Activated B cell treated with CpG ODN at 0.5 μM for 24 hours (primary cell): ENCODE results near the gene COPE. TPM values are rescaled to one million over a fixed set of nuclear protein-coding genes. Genes with fewer than 3 reads are reported as not detected.

Experiments used
- ATAC-seq: fragments of 200-7000 bp; cut with Tn5 transposase; one replicate; pipeline ENCODE4 v1.10.0; 2021; ENCODE audit warnings: low read depth, mild to moderate bottlenecking, moderate library complexity
- CTCF ChIA-PET: fragments of 350-600 bp; sonication (Branson Sonifier 250); formaldehyde crosslinking; loops from one replicate; lab custom pipeline; 2021; ENCODE audit warnings: antibody characterized with exemption; lab: Charles Lee
- POLR2A ChIA-PET: fragments of 350-600 bp; sonication (Branson Sonifier 250); formaldehyde crosslinking; loops from one replicate; lab custom pipeline; 2021; ENCODE audit warnings: antibody characterized with exemption; lab: Charles Lee
- DNase-seq: peaks from one replicate; pipeline ENCODE4 v3.0.0; 2022
- H3K27ac Mint-ChIP-seq: one replicate; pipeline ENCODE4 v1.8.0; 2020; ENCODE audit warnings: mixed read lengths
- H3K27me3 Mint-ChIP-seq: one replicate; pipeline ENCODE4 v1.8.0; 2021; ENCODE audit warnings: mixed read lengths
- H3K36me3 Mint-ChIP-seq: one replicate; pipeline ENCODE4 v1.8.0; 2021; ENCODE audit warnings: low read depth, mixed read lengths
- H3K4me1 Mint-ChIP-seq: one replicate; pipeline ENCODE4 v1.8.0; 2021; ENCODE audit warnings: mixed read lengths
- H3K4me3 Mint-ChIP-seq: one replicate; pipeline ENCODE4 v1.8.0; 2020; ENCODE audit warnings: mild to moderate bottlenecking, mixed read lengths
- H3K9me3 Mint-ChIP-seq: one replicate; pipeline ENCODE4 v1.8.0; 2020; ENCODE audit warnings: mixed read lengths
- CTCF ChIP-seq: fragments of 200-600 bp; IDR thresholded peaks from one replicate; pipeline ENCODE4 v1.8.0; 2022; ENCODE audit warnings: antibody characterized with exemption, mild to moderate bottlenecking
- intact Hi-C: fragments of 100-400 bp; cut with micrococcal nuclease; formaldehyde crosslinking; loops from one replicate; pipeline ENCODE4 v1.15.1; 2024
- total RNA-seq: library from RNA; stranded (reverse); gene quantifications from 2 replicates; pipeline ENCODE4 v1.2.3, GENCODE V29; 2022

COPE gene
- total RNA-seq, 1 donor from 2014 or later, result 253 TPM

DNA sequence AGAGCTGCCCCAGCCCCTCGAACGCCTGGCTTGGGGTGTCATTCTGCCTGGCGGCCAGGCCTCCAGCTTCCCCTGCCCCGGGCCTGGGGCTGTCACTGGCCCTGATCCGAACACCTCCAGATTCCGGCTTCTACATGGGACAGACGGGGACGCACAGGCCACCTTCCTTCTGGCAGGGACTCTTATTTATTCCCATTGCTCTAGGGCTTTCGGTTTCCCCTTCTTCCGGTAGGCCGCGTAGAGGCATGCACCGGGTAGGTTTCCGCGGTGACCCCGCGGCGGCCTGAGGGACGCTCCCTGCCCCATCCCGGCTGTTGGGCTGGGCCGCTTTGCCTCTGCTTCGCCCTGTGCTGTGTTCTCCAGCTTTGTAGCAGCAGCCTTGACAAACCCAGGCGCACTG lies 51.4 kb downstream of the COPE start:
- no peak for TF ChIP-seq CTCF
- DNase-seq, result no peak
- peaks cover 46% of the 10 kb centered on the region for H3K36me3 Mint-ChIP-seq
- CTCF ChIA-PET, result no interaction called here
- POLR2A ChIA-PET, result no interaction called here
- peaks cover 8% of the 10 kb centered on the region for H3K4me1 Mint-ChIP-seq
- H3K27me3 Mint-ChIP-seq, result peaks cover 10% of the 10 kb centered on the region
- ATAC-seq, result no peak
- intact Hi-C loops, result no loop called here
- no peaks in the 10 kb centered on the region for H3K9me3 Mint-ChIP-seq
- H3K27ac Mint-ChIP-seq, result no peak overlapping the region
- H3K4me3 Mint-ChIP-seq, result no peak overlapping the region

DNA sequence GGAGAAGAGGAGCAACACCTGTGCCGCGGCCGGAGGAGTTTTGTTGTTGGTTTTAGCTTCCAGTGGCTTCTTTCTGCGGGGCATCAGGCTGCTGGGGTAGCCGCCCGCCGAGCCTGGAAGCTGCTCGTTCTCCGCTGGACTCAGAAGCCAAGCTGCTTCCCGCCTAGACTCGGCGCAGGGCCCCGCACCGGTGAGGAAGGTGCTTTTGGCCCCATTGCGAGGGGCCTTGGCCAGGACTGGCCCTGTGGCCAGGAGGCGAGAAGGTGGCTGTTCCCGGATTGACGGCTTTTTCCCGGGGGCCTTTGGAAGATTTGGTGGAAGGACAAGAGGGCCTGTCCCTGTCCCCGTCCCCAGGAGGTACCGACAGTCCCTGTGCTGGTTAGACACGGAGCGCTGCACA lies 52.0 kb downstream of the COPE start:
- Mint-ChIP-seq H3K4me3 (no peak overlapping the region), H3K27me3 (peaks cover 10% of the 10 kb centered on the region), H3K27ac (no peak overlapping the region), H3K9me3 (no peaks in the 10 kb centered on the region), H3K4me1 (peaks cover 10% of the 10 kb centered on the region), H3K36me3 (peaks cover 51% of the 10 kb centered on the region)
- CTCF ChIA-PET, result interaction anchor here (1.2 to 1.3 kb wide), 2 partner anchors 20 to 278 kb away, joined by 3 to 4 read pairs; no protein-coding TSS in a partner anchor
- intact Hi-C loops, result no loop called here
- POLR2A ChIA-PET, result no interaction called here
- DNase-seq (no peak), ATAC-seq (no peak)
- TF ChIP-seq CTCF, result no peak

DNA sequence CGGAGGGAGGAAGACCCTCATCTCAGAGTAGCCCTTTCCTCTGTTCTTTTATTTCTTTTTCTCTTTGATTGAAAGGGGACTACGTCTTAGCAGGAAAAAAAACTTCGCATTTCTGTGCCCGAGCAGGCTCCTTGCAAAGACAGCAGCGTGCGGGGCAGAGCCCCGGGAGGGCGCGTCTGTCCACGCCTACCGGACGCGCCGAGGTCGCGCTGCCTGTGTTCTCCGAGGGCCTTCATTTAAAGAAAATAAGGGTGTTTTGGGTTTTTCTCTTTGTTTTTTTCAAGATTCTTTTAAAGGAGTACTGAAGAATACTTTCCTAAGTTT lies 52.4 kb downstream of the COPE start:
- Mint-ChIP-seq H3K36me3 (peaks cover 55% of the 10 kb centered on the region), H3K27me3 (peaks cover 7% of the 10 kb centered on the region), H3K4me1 (peaks cover 11% of the 10 kb centered on the region), H3K27ac (no peak overlapping the region), H3K4me3 (no peak overlapping the region), H3K9me3 (no peaks in the 10 kb centered on the region)
- POLR2A ChIA-PET, result no interaction called here
- no peak for ATAC-seq
- DNase-seq, result no peak
- intact Hi-C loops, result loop anchor here (1.0 kb wide), 2 partner anchors 272 to 346 kb away; no protein-coding TSS in a partner anchor
- CTCF ChIA-PET, result interaction anchor here (1.2 to 1.3 kb wide), 2 partner anchors 20 to 277 kb away, joined by 3 to 4 read pairs; no protein-coding TSS in a partner anchor
- TF ChIP-seq CTCF, result no peak

- POLR2A ChIA-PET, result no interaction called here
- no peak overlapping the region for H3K27ac Mint-ChIP-seq
- H3K9me3 Mint-ChIP-seq, result no peaks in the 10 kb centered on the region
- peaks cover 15% of the 10 kb centered on the region for H3K4me1 Mint-ChIP-seq
- H3K4me3 Mint-ChIP-seq, result no peak overlapping the region
- CTCF ChIA-PET, result interaction anchor here (0.8 to 1.3 kb wide), 3 partner anchors 19 to 346 kb away, joined by 3 to 4 read pairs (median 3); no protein-coding TSS in a partner anchor
- intact Hi-C loops, result loop anchor here (1.0 kb wide), 2 partner anchors 272 to 346 kb away; no protein-coding TSS in a partner anchor
- ATAC-seq (peak; percentile 82), DNase-seq (peak; percentile 64)
- H3K27me3 Mint-ChIP-seq, result peaks cover 4% of the 10 kb centered on the region
- peak; percentile 60 for TF ChIP-seq CTCF
- peaks cover 61% of the 10 kb centered on the region for H3K36me3 Mint-ChIP-seq
Observed at GRCh38 chr19:18865973-18866799, 53.0 kb downstream of the COPE start.
